Keratinocyte (primary cell): ENCODE results near the gene CARD11. TPM values are rescaled to one million over a fixed set of nuclear protein-coding genes. Genes with fewer than 3 reads are reported as not detected.

Experiments
- DNase-seq: peaks from one replicate; pipeline ENCODE4 v3.0.0-alpha.2; 2011; ENCODE audit warnings: low read depth, missing footprints, low spot score
- FAIRE-seq: peaks from 2 replicates; lab custom pipeline; 2011; peaks lifted over from hg19 to GRCh38; lab: Jason Lieb, UNC
- H2AFZ ChIP-seq: 2 replicates; pipeline ENCODE4 v1.6.0; 2012; ENCODE audit warnings: low read length, control low read depth, inconsistent platforms; ENCODE audit not compliant: control insufficient read depth
- H3K27ac ChIP-seq: 2 replicates; pipeline ENCODE4 v1.5.1; 2011; ENCODE audit warnings: low read length; ENCODE audit not compliant: control insufficient read depth, insufficient read depth
- H3K27me3 ChIP-seq: 3 replicates; pipeline ENCODE4 v1.6.0; 2011; ENCODE audit warnings: low read length; ENCODE audit not compliant: control insufficient read depth, insufficient read depth; ENCODE audit errors: extremely low read depth
- H3K36me3 ChIP-seq, 2 experiments: 2 replicates in 1 of 2; 3 replicates in 1 of 2; pipeline ENCODE4 v1.5.1; 2011; ENCODE audit warnings: low read length in 2 of 2, mild to moderate bottlenecking in 1 of 2; ENCODE audit not compliant: control insufficient read depth in 2 of 2, insufficient read depth in 2 of 2; ENCODE audit errors: extremely low read depth in 1 of 2
- H3K4me1 ChIP-seq: 3 replicates; pipeline ENCODE4 v1.5.1; 2011; ENCODE audit warnings: low read length; ENCODE audit not compliant: control insufficient read depth, insufficient read depth; ENCODE audit errors: extremely low read depth
- H3K4me2 ChIP-seq: 3 replicates; pipeline ENCODE4 v1.6.0; 2011; ENCODE audit warnings: low read depth, low read length; ENCODE audit not compliant: control insufficient read depth, insufficient read depth; ENCODE audit errors: extremely low read depth
- H3K4me3 ChIP-seq, 3 experiments: fragments of 200-600 bp in 1 of 3; sonication (generic) in 1 of 3; 2 replicates in 2 of 3; 3 replicates in 1 of 3; pipeline ENCODE4 v1.5.1; 2011 to 2016; ENCODE audit warnings: low read length in 3 of 3, mild to moderate bottlenecking in 3 of 3, control low read depth in 2 of 3, inconsistent platforms in 1 of 3, low read depth in 1 of 3, mixed read lengths in 1 of 3, mixed run types in 1 of 3, moderate library complexity in 1 of 3; ENCODE audit not compliant: control insufficient read depth in 2 of 3, insufficient read depth in 2 of 3; ENCODE audit errors: extremely low read depth in 1 of 3
- H3K79me2 ChIP-seq: 2 replicates; pipeline ENCODE4 v1.6.0; 2012; ENCODE audit warnings: low read length; ENCODE audit not compliant: control insufficient read depth, insufficient read depth
- H3K9ac ChIP-seq: 3 replicates; pipeline ENCODE4 v1.6.0; 2011; ENCODE audit warnings: low read length; ENCODE audit not compliant: control insufficient read depth, insufficient read depth; ENCODE audit errors: extremely low read depth
- H3K9me1 ChIP-seq: 3 replicates; pipeline ENCODE4 v1.6.0; 2011; ENCODE audit warnings: low read length; ENCODE audit not compliant: control insufficient read depth, insufficient read depth; ENCODE audit errors: extremely low read depth
- H3K9me3 ChIP-seq: 2 replicates; pipeline ENCODE4 v1.5.1; 2012; ENCODE audit warnings: low read depth, low read length; ENCODE audit not compliant: control insufficient read depth
- H4K20me1 ChIP-seq: 3 replicates; pipeline ENCODE4 v1.6.0; 2011; ENCODE audit warnings: low read length; ENCODE audit not compliant: control insufficient read depth, insufficient read depth; ENCODE audit errors: extremely low read depth
- CTCF ChIP-seq, 3 experiments: IDR thresholded peaks in 1 of 3; conservative IDR thresholded peaks in 1 of 3; optimal IDR thresholded peaks in 1 of 3; 2 replicates in 2 of 3; 3 replicates in 1 of 3; pipeline versions ENCODE3 to v1.5.1; 2011; ENCODE audit warnings: low read length in 3 of 3, mild to moderate bottlenecking in 3 of 3, moderate library complexity in 2 of 3, control low read depth in 1 of 3, inconsistent platforms in 1 of 3; ENCODE audit not compliant: insufficient read depth in 2 of 3; ENCODE audit errors: extremely low read depth in 1 of 3
- EZH2 ChIP-seq: IDR thresholded peaks from one replicate; pipeline ENCODE4 v1.6.1; 2012; ENCODE audit warnings: inconsistent platforms, mild to moderate bottlenecking, low read length, moderate library complexity
- dilution Hi-C: fragments of 300-500 bp; cut with MboI; formaldehyde crosslinking; loops from one replicate; pipeline ENCODE4 v1.7.0; 2020; ENCODE audit warnings: low sequenced_read_pairs; ENCODE audit not compliant: extremely low pct_ligation_motif_present
- polyA plus RNA-seq, 5 experiments: library from polyadenylated mRNA; depleted of rRNA in 3 of 5; stranded (reverse) in 3 of 5; stranded (forward) in 1 of 5; unstranded in 1 of 5; fragments of >200 nt; gene quantifications; 1 replicate in 1 of 5; 2 replicates in 3 of 5; 3 replicates in 1 of 5; pipeline versions ENCODE4 v1.2.1 to v1.2.3, GENCODE V29; 2011 to 2012; ENCODE audit warnings: missing spikeins in 2 of 5, low read depth in 1 of 5, low replicate concordance in 1 of 5

CARD11 gene
- polyA plus RNA-seq, 1 donor (not counting 4 experiments of a cell fraction or from before 2014, with no cell fraction given) = 4.3 TPM

- H4K20me1 ChIP-seq = no peaks in the 10 kb centered on the region
- no peak for TF ChIP-seq CTCF (optimal IDR thresholded peaks at IDR 0.05 in 1 of 3, IDR thresholded peaks at IDR 0.05 in 1 of 3, conservative IDR thresholded peaks at IDR 0.05 in 1 of 3; ENCODE audit: extremely low read depth in 1 of 3, insufficient read depth in 2 of 3, low read length in 3 of 3)
- no peak for TF ChIP-seq EZH2
- no peak overlapping the region for H3K27ac ChIP-seq
- H3K36me3 ChIP-seq = no peaks in the 10 kb centered on the region
- no peak overlapping the region for H3K4me2 ChIP-seq
- H3K79me2 ChIP-seq = no peaks in the 10 kb centered on the region
- DNase-seq (no peak), FAIRE-seq (no peak)
- no peak overlapping the region for H2AFZ ChIP-seq
- dilution Hi-C loops = no loop called here
- no peaks in the 10 kb centered on the region for H3K4me1 ChIP-seq
- H3K9me1 ChIP-seq = no peaks in the 10 kb centered on the region
- H3K9ac ChIP-seq = no peak overlapping the region
- peaks cover 2% of the 10 kb centered on the region for H3K9me3 ChIP-seq
- H3K27me3 ChIP-seq = no peaks in the 10 kb centered on the region
- no peak overlapping the region for H3K4me3 ChIP-seq
These were observed 31.8 kb upstream of the CARD11 start for GRCh38 chr7:3075441-3075840.

- Histone ChIP-seq H3K36me3 (no peaks in the 10 kb centered on the region), H4K20me1 (no peaks in the 10 kb centered on the region), H3K9ac (no peak overlapping the region), H3K4me3 (no peak overlapping the region), H2AFZ (no peak overlapping the region), H3K27ac (no peak overlapping the region), H3K79me2 (no peaks in the 10 kb centered on the region), H3K4me1 (no peaks in the 10 kb centered on the region), H3K9me1 (no peaks in the 10 kb centered on the region), H3K27me3 (no peaks in the 10 kb centered on the region), H3K4me2 (no peak overlapping the region), H3K9me3 (peaks cover 2% of the 10 kb centered on the region)
- dilution Hi-C loops = no loop called here
- FAIRE-seq (no peak), DNase-seq (no peak)
- TF ChIP-seq CTCF (optimal IDR thresholded peaks at IDR 0.05 in 1 of 3, IDR thresholded peaks at IDR 0.05 in 1 of 3, conservative IDR thresholded peaks at IDR 0.05 in 1 of 3; ENCODE audit: extremely low read depth in 1 of 3, insufficient read depth in 2 of 3, low read length in 3 of 3) (no peak), EZH2 (no peak)
These were observed 30.8 kb upstream of the CARD11 start for GRCh38 chr7:3074459-3074821.
